Stromal cell of bone marrow (primary cell): Measurements from ENCODE around the gene ATG9B.

Experiments used
- DNase-seq: peaks from one replicate; pipeline ENCODE4 v3.0.0-alpha.2; 2012; ENCODE audit warnings: low read depth

Gene ATG9B

DNA sequence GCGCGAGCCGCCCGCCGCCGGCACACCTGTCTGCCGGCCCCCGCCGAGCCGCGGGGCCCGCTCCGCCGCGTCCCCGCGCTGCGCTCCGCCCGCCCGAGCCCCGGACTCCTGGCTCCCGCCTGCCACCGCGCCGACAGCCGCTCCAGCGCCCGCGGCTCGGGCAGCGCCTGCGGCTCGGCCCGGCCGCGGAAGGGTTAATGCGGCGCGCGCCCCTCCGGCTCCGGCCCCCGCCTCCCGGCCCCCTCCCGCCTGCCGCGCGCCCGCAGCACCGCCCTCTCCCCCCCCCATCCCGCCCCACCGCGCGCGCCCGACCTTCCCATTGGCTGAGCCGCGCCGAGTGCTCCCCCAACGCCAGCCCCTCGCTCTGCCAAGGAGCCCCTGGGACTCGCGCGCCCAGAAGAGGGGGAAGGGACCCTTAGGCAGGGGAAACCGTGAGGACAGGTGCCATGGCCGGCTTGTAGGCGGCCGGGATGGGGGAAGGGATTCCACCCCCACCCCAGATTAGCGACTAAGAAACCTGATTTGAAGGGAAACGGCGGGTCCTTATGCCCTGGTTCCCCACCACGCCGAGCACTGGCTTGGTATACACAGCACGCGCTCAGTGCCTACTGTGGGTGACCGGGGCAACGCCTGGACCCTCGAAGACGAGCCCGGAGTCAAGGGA is 46.0 kb downstream of the ATG9B start, which contains the start of gene KCNH2:
Gene KCNH2, minus strand, starts transcription at position 196 of the 664 bp plus-strand sequence. CDS start 408 bp downstream, outside the sequence.
- DNase-seq, result no peak

DNA sequence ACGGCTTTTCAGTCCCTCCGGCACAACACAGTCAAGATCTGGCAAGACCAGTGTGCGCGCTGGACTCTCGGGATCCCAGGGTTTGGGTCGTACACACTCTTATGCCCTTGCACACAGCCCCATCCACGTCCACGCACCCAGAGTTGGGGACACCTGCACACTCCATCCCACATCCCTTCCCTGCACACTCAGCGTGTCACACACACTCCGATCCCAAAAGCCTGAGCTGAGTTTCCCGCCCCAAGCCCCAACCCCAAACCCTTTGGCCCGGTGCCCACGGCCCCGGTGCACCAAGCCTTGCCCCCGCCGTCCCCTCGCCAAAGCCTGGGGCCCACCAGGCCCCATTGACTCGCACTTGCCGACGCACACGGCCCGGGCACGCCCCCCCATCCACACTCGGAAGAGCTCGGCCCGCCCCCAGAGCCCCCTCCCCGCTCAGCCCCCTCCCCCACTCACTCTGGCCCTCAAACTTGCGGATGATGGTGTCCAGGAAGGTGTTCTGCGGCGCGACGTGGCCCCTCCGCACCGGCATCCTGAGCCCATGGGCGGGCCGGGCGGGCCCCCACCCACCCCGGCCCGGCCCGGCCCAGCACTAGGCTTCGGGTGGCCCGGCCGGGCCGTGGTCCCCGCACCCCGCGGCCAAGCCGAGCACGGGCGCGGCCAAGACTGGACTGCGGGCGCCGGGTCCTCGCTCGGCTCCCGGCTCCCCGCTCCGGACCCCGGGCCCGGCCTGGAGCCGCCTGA is 46.7 kb downstream of the ATG9B start:
- no peak for DNase-seq

DNA sequence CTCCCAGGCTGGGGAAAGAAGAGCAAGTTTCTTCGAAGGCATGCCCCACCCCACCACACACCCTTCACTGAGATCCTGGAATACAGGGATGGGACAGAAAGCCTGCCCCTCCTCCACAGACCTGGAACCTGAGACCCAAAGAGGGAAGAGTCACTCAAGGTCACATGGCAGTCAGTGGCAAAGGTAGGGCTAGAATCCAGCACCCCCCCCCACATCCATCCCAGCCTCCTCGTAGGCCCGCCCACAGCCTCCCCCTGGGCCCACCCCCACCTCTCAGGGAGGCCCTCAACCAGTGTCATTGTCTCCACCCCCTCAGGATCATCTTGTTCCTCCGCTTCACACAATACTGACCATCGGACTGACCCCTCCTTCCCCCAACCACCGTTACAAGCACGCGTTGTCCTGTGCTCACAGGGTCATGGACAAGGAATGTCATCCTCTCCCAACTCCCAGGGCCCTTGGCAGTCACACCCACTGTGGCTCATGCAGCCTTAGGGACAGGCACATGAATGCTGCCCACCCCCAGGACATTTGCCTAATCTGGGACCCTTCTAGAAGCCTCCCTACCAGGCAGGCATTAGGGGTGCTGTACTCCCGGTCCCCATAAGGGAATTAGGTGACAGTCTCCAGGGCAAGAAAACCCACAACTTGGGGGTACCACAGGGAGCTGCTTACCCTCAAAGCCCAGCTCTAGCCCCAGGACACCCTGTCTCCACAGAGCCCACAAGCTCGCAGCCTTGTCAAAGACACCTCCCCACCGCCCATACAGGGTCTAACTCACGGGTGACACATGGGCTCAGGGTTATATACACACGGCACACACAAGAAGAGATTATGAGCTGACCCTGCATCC is 47.5 kb downstream of the ATG9B start:
- DNase-seq, result no peak

DNA sequence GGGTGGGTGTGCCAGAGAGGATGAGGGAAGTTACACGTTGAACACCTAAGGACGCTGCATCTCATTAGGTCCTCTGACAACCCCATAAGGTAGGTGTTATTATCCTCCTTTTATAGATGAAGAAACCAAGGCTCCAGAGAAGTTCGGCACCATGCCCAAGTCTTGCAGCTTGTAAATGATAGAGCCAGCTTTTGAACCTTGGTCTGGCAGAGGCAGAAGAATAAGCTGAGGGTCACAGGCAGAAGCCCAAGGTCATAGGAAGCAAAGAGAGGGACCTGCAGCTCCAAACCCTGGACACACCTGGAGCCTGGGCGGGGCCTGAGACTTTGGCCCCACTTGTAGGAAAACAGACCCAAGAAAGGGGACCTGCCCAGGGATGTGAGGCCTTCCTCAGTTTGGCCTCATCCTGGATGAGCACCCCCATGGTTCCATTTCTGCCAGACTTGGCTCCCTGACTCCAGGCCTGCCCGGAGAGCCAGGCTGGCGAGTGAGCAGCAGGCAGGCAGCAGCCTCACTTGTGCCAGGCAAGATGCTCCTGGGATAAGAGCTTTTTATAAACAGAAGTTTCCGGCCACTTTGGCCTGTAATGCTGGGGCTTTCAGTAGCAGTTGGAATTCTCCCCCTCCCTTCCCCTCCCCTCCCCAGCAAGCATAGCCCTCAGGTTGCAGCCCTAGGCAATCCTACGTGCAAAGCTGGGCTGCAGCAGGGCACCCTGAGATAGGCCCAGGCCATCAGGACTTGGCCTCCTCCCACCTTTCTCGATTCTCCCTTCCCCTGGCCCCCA is 48.6 kb downstream of the ATG9B start:
- DNase-seq, result no peak

DNA sequence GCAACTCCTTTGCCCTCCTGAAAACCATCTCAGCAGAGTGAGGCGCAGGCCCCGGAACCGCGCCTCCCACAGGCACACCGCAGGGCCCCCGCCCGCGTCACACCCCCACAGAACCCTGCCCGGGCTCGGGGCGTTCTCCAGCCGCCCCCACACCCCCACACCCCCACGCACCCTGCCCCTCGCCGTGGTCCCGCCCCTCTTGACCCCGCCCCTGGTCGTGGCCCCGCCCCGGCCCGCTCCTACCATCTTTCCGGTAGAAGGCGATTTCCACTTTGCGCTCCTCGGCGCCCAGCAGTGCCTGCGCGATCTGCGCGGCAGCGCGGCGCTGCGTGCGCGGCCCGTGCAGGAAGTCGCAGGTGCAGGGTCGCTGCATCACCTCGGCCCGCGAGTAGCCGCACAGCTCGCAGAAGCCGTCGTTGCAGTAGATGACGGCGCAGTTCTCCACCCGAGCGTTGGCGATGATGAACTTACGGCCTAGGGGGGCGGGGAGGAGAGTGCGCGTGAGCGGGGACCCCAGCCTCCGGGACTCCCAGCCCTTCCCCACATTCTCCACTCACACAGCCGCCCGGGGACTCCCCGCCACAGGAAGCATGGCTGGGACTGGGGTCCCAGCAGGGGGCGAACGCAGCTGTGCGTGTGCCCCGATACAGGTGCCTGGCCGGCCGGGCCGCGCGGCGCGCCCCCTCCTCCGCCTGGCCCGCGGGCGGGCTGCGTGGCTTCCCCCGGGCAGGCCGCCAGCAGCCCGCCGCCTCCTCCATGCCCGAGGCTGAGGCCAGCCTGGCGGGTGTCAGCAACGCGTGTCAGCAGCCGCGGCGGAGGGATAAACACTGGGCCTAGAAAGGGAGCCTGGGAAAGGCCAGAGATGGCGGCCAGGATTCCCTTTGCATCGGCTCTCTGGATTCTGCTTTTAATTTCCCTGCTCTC is 49.6 kb downstream of the ATG9B start:
- no peak for DNase-seq

DNA sequence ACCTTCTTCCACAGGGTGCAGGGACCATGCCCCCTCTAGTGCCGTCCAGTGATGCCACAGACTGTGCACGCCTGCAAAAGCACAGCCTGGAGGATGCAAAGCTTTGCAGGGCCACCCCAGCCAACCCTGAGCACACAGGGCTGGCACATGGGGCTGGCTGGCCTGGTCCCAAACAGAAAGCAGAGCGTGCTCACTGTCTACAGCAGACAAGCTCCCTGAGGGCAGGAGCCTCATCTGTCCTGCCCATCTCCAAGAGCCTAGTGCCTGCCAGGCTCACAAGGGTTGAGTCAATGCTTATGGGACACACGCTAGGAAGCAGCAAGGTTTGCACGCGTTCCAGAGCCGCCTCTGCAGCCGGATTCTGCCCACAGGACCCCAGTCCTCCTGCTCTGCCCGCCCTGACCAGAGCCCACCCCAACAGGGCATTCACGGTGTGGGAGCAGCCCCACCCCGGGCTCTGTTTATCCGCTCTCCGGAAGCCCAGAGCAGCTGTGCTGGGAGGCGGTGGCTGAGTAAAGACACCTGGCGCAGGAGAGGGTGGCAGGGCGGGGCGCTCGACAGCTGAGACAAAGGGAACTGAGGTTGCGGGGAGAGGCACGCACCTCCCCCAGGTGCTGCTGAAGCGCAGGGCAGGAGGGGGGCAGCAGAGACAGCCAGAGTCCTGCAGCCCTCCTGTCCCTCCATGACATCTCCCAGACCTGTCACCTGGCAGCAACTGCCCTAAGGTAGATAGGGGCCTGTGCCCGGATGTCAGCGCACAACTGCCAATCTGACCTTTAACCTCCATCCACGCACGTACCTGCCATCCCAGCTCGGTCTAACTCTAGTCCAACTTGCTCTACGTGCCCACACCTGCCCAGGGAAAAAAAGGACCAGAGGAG is 50.5 kb downstream of the ATG9B start:
- no peak for DNase-seq

DNA sequence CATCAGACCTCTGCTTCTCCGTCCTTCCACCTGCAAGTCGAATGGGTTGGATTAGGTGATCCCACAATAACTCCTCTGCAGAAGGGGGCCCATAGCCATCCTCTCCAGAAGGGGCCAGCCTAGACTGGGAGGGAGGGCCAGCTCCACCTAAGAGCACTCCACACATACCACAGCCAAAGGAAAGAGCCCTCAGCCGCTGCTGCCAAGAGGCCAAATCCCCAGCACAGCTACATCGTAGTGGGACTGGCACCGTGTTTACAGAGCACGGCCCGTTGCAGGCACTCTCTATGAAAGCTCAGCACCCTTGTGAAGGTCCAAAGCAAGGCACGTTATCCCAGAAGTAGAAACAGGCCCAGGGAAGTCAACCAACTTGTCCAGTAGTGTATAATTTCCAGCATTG is 51.6 kb downstream of the ATG9B start:
- DNase-seq, result no peak

DNA sequence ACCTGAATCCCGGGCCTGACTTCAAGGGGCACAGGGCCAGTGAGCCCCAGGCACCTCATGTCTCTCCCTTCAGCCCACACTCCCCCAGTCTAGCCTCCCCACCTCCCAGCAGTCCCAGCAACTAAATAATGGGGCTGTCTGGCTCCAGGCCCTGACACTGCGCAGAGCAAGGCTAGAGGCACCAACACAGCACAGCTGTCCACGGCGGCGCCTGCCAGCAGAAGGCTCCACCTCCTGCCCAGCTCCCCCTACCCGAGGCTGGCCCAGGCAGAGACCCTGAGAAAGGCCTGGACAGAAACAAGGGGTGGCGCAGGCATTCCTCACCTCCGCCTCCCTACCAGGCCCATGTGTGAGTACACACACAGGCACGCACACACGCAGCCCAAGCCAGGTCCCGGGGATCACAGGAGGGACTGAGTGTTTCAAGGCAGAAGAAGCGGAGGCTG is 52.2 kb downstream of the ATG9B start:
- no peak for DNase-seq

DNA sequence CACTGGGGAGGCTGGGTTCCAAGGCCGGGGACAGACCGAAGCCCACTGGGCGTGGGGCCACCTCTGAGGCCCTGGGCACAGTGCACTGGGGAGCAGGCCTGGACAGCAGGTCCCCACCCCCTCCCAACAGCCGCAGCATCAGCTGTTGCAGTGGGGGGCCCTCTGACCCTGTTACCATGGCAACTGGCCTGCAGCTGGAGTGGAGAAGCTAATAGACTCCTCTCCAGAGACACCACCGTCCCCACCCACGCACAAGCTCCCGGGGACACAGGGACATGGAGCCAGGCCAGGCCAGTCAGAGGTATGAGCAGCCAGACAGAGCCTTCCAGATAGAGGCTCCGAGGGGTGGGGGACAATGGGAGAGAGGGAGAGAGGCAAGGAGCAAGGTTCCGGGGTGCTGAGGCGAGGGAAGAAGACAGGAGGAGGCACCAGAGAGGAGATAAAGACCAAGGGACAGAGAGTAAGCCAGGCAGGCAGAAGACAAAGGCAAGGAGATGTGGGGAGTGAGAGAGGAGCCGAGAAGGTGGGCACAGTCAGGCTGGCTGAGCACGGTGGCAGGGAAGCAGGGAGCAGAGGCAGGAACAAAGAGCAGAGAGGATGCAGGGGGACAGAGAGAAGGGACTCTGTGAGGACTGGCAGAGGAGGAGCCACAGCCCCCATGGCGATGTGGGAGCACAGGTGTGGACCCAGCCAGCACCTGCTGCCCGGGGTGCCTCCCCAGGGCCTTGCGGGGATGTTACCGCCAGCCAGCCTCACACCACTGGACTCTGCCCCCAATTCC is 52.9 kb downstream of the ATG9B start:
- DNase-seq, result no peak

DNA sequence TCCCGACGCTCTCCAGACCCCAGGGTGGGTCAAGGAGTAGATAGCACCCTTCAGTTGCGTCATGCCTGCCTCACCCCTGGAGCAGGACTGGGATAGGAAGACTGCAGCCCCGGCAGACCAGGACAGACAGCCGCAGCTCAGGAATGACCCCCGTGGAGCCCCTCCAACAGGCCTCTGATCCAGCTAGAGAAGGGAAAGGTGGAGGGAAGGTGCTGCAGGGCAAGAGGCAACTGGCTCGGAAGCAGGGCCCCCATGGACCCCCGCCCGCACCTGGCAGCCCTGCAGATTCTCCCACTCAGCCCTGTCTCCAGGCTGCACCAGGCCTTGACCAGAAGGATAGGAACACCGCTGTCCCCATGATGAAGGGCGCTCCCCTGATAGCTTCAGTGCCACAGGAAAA is 53.9 kb downstream of the ATG9B start:
- no peak for DNase-seq

DNA sequence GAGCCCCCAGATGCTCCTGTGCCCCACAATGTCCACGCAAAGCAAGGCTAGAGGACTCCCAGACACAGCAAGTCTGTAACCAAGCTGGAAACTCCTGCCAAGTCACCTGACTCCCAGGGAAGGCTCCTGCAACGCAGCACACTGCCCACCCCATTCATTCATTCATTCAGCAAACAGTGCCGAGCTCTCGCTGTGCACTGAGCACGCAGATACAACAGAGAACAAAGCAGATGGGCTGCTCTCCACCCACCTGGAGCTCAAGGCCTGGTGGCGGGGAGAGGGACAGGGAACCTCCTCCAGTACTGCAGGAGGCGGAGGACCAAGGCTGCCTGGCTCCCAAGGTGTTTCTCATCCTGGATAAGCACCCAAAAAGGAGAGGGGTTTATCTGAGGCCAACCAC is 54.8 kb downstream of the ATG9B start:
- no peak for DNase-seq

DNA sequence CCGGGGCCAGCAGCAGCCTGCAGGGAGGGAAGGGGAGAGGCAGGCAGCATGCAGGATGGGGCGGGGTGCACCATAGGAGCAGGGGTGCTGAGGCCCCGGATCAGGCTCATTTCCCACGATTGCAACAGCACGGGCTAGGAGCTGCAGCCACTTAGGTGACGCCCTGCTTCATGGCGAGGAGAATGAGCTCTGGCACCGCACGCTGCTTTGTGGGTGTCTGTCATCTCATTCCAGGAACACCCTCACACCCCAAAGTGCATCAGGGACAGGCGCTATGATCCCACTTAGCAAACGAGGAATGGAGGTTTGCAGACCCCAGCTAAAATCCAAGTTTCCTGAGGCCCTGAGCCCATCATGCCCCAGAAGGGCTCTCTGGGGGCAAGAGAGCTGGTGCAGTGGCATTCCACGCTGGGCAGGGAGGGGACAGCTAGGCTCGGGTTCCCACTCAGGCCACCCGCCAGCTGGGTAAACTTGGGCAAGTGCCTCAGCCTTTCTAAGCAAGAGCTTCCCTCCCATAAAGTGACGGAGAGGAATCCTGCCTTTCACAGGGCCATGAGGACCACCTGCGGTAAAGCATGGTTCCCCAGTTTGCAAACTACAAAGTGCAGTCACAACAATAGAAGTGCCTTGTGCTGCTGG is 55.4 kb downstream of the ATG9B start:
- no peak for DNase-seq

DNA sequence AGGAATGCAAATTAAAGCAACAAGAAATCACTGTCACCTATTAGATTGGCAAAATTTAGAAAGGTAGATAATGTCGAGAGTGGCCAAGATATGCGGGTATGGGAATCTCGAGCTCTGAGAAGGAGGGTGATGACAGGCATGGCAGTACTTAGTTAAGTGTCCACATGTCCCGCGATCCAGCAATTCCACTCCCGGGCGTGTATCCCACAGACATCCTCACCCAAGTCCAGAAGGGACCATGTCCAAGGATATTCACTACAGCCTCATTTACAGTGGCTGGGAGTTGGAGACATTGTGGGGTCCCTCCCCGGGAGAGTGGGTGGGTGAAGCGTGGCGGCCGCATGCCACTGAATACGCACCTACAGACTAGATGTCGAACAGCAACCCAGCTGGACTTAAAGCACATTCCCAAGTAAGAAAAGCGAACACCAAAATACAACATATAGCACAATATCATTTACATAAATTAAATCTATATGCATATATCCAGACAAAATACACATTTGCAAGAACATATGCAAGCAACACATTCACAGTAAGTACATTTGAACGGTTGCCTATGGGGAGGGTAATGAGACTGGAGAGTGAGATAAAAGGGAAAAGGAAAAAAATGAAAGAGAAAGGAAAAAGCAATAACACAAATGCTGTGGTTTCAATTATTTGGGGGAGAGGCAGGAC is 56.1 kb downstream of the ATG9B start:
- DNase-seq, result no peak

DNA sequence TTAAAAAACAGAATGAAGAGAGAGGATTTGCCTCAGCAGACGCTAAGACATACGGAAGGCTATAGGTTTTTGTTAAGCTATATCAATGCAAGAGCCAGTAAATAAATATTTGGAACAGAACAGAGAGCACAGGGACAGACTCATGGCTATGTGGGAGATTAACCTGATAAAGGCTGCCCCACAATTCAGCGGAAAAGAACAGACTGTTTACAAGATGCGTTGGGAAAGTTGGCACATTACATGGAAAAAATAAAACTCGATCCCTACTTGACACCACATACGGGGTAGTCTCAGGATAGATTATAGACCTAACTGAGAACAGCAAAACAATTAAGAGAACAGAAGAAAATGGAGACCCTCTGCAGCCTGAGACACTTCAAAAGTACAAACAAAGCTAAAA is 56.9 kb downstream of the ATG9B start:
- DNase-seq, result no peak

DNA sequence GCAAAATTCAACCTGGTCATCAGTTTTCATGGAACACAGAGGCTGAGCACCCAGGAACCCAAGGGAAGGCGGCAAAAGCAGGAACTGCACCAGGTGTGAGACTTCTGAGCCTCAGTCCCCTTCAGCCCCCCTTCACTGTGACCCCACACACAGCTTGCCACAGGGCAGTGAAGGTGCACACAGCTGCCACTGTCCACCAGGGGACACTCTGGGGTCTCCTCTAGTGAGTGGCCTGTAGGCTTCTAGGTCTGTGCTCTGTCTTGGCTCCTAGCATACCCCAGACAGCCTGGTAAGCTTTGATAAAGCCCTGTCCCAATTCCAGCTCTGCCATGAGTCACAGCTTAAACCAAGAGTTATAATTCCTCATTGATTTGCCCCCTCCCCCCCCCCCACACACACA is 58.3 kb downstream of the ATG9B start:
- no peak for DNase-seq

DNA sequence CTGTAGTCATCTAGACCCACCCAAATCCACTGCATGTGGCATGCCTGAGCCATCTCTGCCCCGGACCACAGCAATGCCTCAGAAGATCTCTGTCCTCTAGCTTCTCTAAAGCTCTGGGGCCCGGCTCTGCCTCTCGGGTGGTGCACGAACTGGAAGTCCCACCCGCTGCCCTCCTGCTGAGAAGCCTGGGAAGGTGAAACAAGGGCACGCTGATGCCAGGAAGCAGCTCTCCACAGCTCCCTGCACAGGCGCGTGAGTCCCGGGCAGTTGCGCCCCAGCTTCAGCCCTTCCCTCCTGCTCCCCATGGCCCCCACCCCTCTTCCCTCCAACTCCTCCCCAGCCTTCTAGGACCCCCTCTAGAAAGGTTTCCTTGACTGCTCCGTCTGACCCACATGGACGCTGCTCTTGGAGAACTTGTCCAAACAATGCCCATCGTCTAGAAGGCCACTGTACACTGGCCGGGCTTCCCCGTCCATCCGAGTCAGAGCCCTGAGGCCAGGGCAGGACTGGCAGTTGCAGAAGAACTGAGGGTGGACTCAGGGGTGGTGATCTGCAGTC is 58.9 kb downstream of the ATG9B start:
- no peak for DNase-seq
